HUES64 (cell line): ENCODE data around the gene CCL24.

Experiments used
- H3K27ac ChIP-seq: 2 replicates; pipeline ENCODE4 v1.7.0; 2013; ENCODE audit warnings: low read depth, low read length, inconsistent platforms
- H3K27me3 ChIP-seq: 2 replicates; pipeline ENCODE4 v1.6.1; 2013; ENCODE audit warnings: mild to moderate bottlenecking, low read length; ENCODE audit not compliant: insufficient read depth
- H3K36me3 ChIP-seq: 2 replicates; pipeline ENCODE4 v1.6.1; 2013; ENCODE audit warnings: mild to moderate bottlenecking, low read length; ENCODE audit not compliant: insufficient read depth
- H3K4me1 ChIP-seq: 2 replicates; pipeline ENCODE4 v1.6.1; 2013; ENCODE audit warnings: mild to moderate bottlenecking, low read length, moderate library complexity; ENCODE audit not compliant: insufficient read depth
- H3K4me3 ChIP-seq: 2 replicates; pipeline ENCODE4 v1.5.1; 2013; ENCODE audit warnings: mild to moderate bottlenecking, low read length, moderate library complexity
- H3K9ac ChIP-seq: 2 replicates; pipeline ENCODE4 v1.6.1; 2013; ENCODE audit warnings: mild to moderate bottlenecking, low read depth, low read length
- H3K9me3 ChIP-seq: 2 replicates; pipeline ENCODE4 v1.6.1; 2013; ENCODE audit warnings: low read depth, low read length; ENCODE audit not compliant: insufficient read depth
- WGBS: fragments of 150-250, 120-280 bp; methylation state at CpG from one replicate; pipeline ENCODE4 v1.1.7; 2013; ENCODE audit warnings: missing lambda C conversion rate; 5-methylcytosine and 5-hydroxymethylcytosine counted together

Gene CCL24

DNA sequence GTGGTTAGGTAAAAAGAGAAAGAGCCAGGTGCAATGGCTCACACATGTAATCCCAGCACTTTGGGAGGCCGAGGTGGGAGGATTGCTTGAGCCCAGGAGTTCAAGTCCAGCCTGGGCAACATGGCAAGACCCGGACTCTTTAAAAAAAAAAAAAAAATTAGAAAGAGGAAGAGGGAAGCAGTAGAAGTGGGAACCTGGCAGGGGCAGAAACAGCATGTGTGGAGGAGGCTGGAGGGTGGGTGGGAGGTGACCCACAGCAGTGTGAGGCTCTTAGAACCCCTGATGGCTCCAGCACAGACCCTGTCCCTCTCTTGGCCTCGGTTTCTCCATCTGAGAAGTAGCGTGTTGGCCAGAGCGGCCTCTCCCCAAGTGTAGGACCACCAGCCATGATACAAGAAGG lies 4.9 kb upstream of the CCL24 start:
- Histone ChIP-seq H3K4me1 (no peaks in the 10 kb centered on the region), H3K4me3 (no peak overlapping the region), H3K36me3 (no peaks in the 10 kb centered on the region), H3K9me3 (no peaks in the 10 kb centered on the region), H3K27ac (no peak overlapping the region), H3K27me3 (no peaks in the 10 kb centered on the region), H3K9ac (no peak overlapping the region)
- WGBS, result 97% methylated on average over 5 of the region's 5 CpGs

DNA sequence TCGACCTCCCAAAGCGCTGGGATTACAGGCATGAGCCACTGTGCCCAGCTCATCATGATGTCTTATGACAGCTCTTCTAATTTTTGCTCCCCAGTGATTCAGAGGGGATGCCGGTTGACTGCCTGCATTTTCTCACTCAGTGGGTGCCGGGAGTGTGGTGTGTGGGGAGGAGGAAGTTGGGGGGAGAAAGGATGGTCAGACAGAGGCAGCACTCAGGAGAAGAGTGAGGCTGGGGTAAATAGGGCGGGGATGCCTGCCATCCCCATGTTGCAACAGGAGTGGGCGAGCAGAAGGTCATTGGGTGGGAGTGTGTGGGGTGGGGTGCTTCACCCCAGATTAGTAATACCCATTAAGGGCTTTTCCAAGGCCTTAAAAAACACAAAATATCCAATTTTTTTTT lies 3.5 kb upstream of the CCL24 start:
- no peak overlapping the region for H3K4me3 ChIP-seq
- 90% methylated on average over 5 of the region's 6 CpGs for WGBS
- H3K9ac ChIP-seq, result no peak overlapping the region

GRCh38 chr7:75815418-75816064 lies 1.9 kb upstream of the CCL24 start:
- Histone ChIP-seq H3K4me3 (no peak overlapping the region), H3K9me3 (no peaks in the 10 kb centered on the region), H3K27ac (no peak overlapping the region), H3K4me1 (no peaks in the 10 kb centered on the region), H3K9ac (no peak overlapping the region), H3K36me3 (no peaks in the 10 kb centered on the region), H3K27me3 (no peaks in the 10 kb centered on the region)
- WGBS, result 89% methylated on average over 9 of the region's 10 CpGs

More for the DNA sequence above, 3.5 kb upstream of the CCL24 start:
- Histone ChIP-seq H3K36me3 (no peaks in the 10 kb centered on the region), H3K9me3 (no peaks in the 10 kb centered on the region), H3K27ac (no peak overlapping the region), H3K4me1 (no peaks in the 10 kb centered on the region), H3K27me3 (no peaks in the 10 kb centered on the region)

DNA sequence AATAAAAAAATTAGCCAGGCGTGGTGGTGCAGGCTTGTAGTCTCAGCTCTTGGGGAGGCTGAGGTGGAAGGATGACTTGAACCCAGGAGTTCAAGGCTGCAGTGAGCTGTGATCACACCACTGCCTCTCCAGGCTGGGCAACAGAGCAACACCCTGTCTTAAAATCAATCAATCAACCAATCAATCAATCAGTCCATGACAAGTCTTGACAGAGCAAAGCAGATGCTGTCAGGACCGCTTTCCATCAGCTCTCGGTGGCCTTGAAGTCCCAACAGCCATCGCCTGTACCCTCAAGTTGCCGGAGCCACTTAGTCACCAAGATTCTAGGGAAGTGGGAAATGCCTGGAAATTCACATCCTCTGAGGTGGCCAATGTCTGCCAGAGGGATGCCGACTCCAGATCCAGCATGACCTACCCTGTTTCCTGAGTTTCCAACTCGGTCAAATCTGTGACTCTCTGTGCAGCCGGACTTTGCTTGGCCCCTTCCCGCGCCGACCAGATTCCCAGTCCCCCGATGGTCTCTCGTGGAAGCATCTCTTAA lies 871 bp upstream of the CCL24 start:
- H3K4me1 ChIP-seq, result no peaks in the 10 kb centered on the region
- H3K9ac ChIP-seq, result no peak overlapping the region
- H3K27me3 ChIP-seq, result no peaks in the 10 kb centered on the region
- no peaks in the 10 kb centered on the region for H3K36me3 ChIP-seq
- H3K27ac ChIP-seq, result no peak overlapping the region
- H3K4me3 ChIP-seq, result no peak overlapping the region
- H3K9me3 ChIP-seq, result no peaks in the 10 kb centered on the region
- 93% methylated on average over 13 of the region's 13 CpGs for WGBS

- 76% methylated on average over 3 of the region's 3 CpGs for WGBS
- Histone ChIP-seq H3K4me3 (no peak overlapping the region), H3K36me3 (no peaks in the 10 kb centered on the region), H3K27me3 (no peaks in the 10 kb centered on the region), H3K4me1 (no peaks in the 10 kb centered on the region), H3K27ac (no peak overlapping the region), H3K9me3 (no peaks in the 10 kb centered on the region), H3K9ac (no peak overlapping the region)
Measured at GRCh38 chr7:75813084-75813483, 522 bp downstream of the CCL24 start.

- 90% methylated on average over 11 of the region's 11 CpGs for WGBS
- Histone ChIP-seq H3K36me3 (no peaks in the 10 kb centered on the region), H3K27ac (no peak overlapping the region), H3K4me3 (no peak overlapping the region), H3K9me3 (peaks cover under 1% of the 10 kb centered on the region; the same call in 1 of the 2 replicates), H3K9ac (no peak overlapping the region), H3K4me1 (no peaks in the 10 kb centered on the region), H3K27me3 (no peaks in the 10 kb centered on the region)
Measured at GRCh38 chr7:75811894-75812678, 1.5 kb downstream of the CCL24 start.

GRCh38 chr7:75809396-75809795 lies 4.2 kb downstream of the CCL24 start:
- WGBS, result 76% methylated on average over 6 of the region's 6 CpGs
- Histone ChIP-seq H3K27ac (no peak overlapping the region), H3K9ac (no peak overlapping the region), H3K9me3 (peaks cover 8% of the 10 kb centered on the region), H3K36me3 (no peaks in the 10 kb centered on the region), H3K27me3 (no peaks in the 10 kb centered on the region), H3K4me3 (no peak overlapping the region), H3K4me1 (no peaks in the 10 kb centered on the region)

DNA sequence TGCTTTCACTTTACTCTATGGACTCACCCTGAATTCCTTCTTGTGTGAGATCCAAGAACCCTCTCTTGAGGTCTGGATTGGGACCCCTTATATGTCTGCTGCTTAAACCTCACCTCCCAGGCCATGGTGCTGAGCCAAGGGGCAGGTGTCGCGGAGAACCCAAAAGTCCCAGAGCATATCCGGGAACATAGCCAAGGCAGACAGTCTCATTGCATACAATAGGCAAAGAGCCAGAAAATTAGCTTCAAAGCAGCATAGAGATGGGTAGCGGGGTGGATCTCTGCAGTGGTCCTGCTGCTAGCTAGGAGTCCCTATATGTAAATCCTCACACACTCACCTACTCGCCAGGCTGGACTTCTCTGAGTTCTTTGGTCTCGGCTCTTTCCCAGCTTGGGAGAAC lies 5.5 kb downstream of the CCL24 start:
- Histone ChIP-seq H3K9me3 (peaks cover 8% of the 10 kb centered on the region), H3K4me3 (no peak overlapping the region), H3K4me1 (no peaks in the 10 kb centered on the region), H3K27ac (no peak overlapping the region), H3K9ac (no peak overlapping the region), H3K27me3 (no peaks in the 10 kb centered on the region), H3K36me3 (no peaks in the 10 kb centered on the region)
- WGBS, result 85% methylated on average over 6 of the region's 6 CpGs

GRCh38 chr7:75807452-75807851 lies 6.2 kb downstream of the CCL24 start:
- Histone ChIP-seq H3K4me1 (no peaks in the 10 kb centered on the region), H3K9me3 (peaks cover 8% of the 10 kb centered on the region), H3K4me3 (no peak overlapping the region), H3K27me3 (no peaks in the 10 kb centered on the region), H3K27ac (no peak overlapping the region), H3K9ac (no peak overlapping the region), H3K36me3 (no peaks in the 10 kb centered on the region)
- WGBS, result 82% methylated on average over 9 of the region's 9 CpGs

GRCh38 chr7:75806560-75807307 lies 6.9 kb downstream of the CCL24 start:
- no peaks in the 10 kb centered on the region for H3K27me3 ChIP-seq
- H3K9me3 ChIP-seq, result peaks cover 8% of the 10 kb centered on the region
- H3K4me1 ChIP-seq, result no peaks in the 10 kb centered on the region
- no peak overlapping the region for H3K9ac ChIP-seq
- 91% methylated on average over 4 of the region's 4 CpGs for WGBS
- H3K36me3 ChIP-seq, result no peaks in the 10 kb centered on the region
- H3K27ac ChIP-seq, result no peak overlapping the region
- H3K4me3 ChIP-seq, result no peak overlapping the region

DNA sequence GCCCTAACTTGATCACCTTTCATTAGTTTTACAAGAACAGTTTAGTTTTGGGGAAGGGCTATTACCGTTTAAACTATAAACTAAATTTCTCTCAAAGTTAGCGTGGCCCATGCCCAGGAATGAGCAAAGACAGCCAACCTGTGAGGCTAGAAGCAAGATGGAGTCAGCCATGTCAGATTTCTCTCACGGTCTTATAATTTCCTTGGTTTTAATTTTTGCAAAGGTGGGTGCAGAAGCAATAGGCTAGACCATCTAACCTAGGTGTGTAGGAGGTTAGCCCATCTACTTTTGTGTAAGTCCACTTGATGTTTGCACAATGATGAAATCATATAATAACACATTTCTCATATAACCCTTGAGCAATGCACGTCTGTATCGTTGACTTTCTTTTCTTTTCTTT lies 8.9 kb downstream of the CCL24 start:
- no peaks in the 10 kb centered on the region for H3K36me3 ChIP-seq
- peaks cover 8% of the 10 kb centered on the region for H3K9me3 ChIP-seq
- no peaks in the 10 kb centered on the region for H3K27me3 ChIP-seq
- H3K9ac ChIP-seq, result no peak overlapping the region
- H3K4me1 ChIP-seq, result no peaks in the 10 kb centered on the region
- no peak overlapping the region for H3K27ac ChIP-seq
- H3K4me3 ChIP-seq, result no peak overlapping the region
- WGBS, result 76% methylated on average over 5 of the region's 5 CpGs
